GM23338 (cell line): ENCODE results near the gene WDR41. TPM values are rescaled to one million over a fixed set of nuclear protein-coding genes. Genes with fewer than 3 reads are reported as not detected.

Experiments
- ATAC-seq: fragments of 200-7000 bp; cut with Tn5 transposase; 3 replicates; pipeline ENCODE4 v1.9.1; 2020
- DNase-seq: peaks from one replicate; pipeline ENCODE4 v3.0.0-alpha.2; 2015; ENCODE audit warnings: low spot score
- H2AFZ ChIP-seq: fragments of 200-600 bp; sonication (generic); 2 replicates; pipeline ENCODE4 v1.8.0; 2016; ENCODE audit warnings: antibody characterized with exemption, mild to moderate bottlenecking, moderate library complexity
- H3F3A ChIP-seq: fragments of 200-600 bp; sonication (generic); replicated peaks from 2 replicates; pipeline ENCODE4 v1.8.0; 2017; ENCODE audit warnings: antibody characterized with exemption, mixed run types, low read depth
- H3K27ac ChIP-seq: fragments of 200-600 bp; sonication (generic); 2 replicates; pipeline ENCODE4 v1.6.1; 2016; ENCODE audit warnings: low read depth
- H3K27me3 ChIP-seq: fragments of 200-600 bp; sonication (generic); 2 replicates; pipeline ENCODE4 v1.8.0; 2016; ENCODE audit warnings: mild to moderate bottlenecking, mixed run types, moderate library complexity; ENCODE audit not compliant: insufficient read depth
- H3K36me3 ChIP-seq: fragments of 200-600 bp; sonication (generic); 2 replicates; pipeline ENCODE4 v1.8.0; 2016; ENCODE audit warnings: mild to moderate bottlenecking; ENCODE audit not compliant: insufficient read depth
- H3K4me1 ChIP-seq: fragments of 200-600 bp; sonication (generic); 2 replicates; pipeline ENCODE4 v1.8.0; 2016; ENCODE audit warnings: mild to moderate bottlenecking, moderate library complexity; ENCODE audit not compliant: insufficient read depth
- H3K4me2 ChIP-seq: fragments of 200-600 bp; sonication (generic); 2 replicates; pipeline ENCODE4 v1.7.1; 2017; ENCODE audit warnings: mixed run types
- H3K4me3 ChIP-seq: fragments of 200-600 bp; sonication (generic); 2 replicates; pipeline ENCODE4 v1.6.1; 2016; ENCODE audit warnings: mixed run types
- H3K79me2 ChIP-seq: fragments of 200-600 bp; sonication (generic); replicated peaks from 2 replicates; pipeline ENCODE4 v1.8.0; 2017; ENCODE audit warnings: mild to moderate bottlenecking; ENCODE audit not compliant: insufficient read depth
- H3K9me2 ChIP-seq: fragments of 200-600 bp; sonication (generic); 2 replicates; pipeline ENCODE4 v1.8.0; 2017; ENCODE audit not compliant: insufficient read depth
- H4K20me1 ChIP-seq: fragments of 200-600 bp; sonication (generic); replicated peaks from 2 replicates; pipeline ENCODE4 v1.8.0; 2017; ENCODE audit warnings: mild to moderate bottlenecking; ENCODE audit not compliant: insufficient read depth
- H3K27ac Mint-ChIP-seq: 2 replicates; pipeline ENCODE4 v1.8.0; 2020; ENCODE audit warnings: inconsistent platforms, mild to moderate bottlenecking, moderate library complexity, mixed read lengths
- H3K27me3 Mint-ChIP-seq: 3 replicates; pipeline ENCODE4 v1.8.0; 2022; ENCODE audit warnings: low read depth, mild to moderate bottlenecking, moderate library complexity, mixed read lengths, inconsistent platforms; ENCODE audit not compliant: insufficient read depth, poor library complexity
- H3K36me3 Mint-ChIP-seq: 3 replicates; pipeline ENCODE4 v1.8.0; 2021; ENCODE audit warnings: low read depth, mild to moderate bottlenecking, inconsistent platforms, moderate library complexity, mixed read lengths
- H3K4me1 Mint-ChIP-seq: 3 replicates; pipeline ENCODE4 v1.8.0; 2020; ENCODE audit warnings: mild to moderate bottlenecking, inconsistent platforms, mixed read lengths
- H3K4me3 Mint-ChIP-seq: 3 replicates; pipeline ENCODE4 v1.8.0; 2021; ENCODE audit warnings: moderate library complexity, mild to moderate bottlenecking, inconsistent platforms, mixed read lengths
- H3K9me3 Mint-ChIP-seq: 3 replicates; pipeline ENCODE4 v1.8.0; 2020; ENCODE audit warnings: moderate library complexity, mild to moderate bottlenecking, inconsistent platforms, mixed read lengths
- CREB1 ChIP-seq: fragments of 250-450 bp; sonication (Bioruptor Pico); IDR thresholded peaks from 2 replicates; pipeline ENCODE4 v1.5.0; 2020; ENCODE audit warnings: low read depth, mild to moderate bottlenecking, moderate library complexity
- CTCF ChIP-seq, 2 experiments: fragments of 200-600 bp in 1 of 2; sonication (generic) in 1 of 2; conservative IDR thresholded peaks; 2 replicates each; pipeline versions ENCODE4 v1.5.1 to v1.6.1; 2016 to 2017; ENCODE audit warnings: antibody characterized with exemption in 2 of 2, low read depth in 2 of 2, mild to moderate bottlenecking in 2 of 2, moderate library complexity in 1 of 2
- EZH2 ChIP-seq: fragments of 200-600 bp; sonication (generic); IDR thresholded peaks from one replicate; pipeline ENCODE4 v1.8.0; 2017; ENCODE audit warnings: antibody characterized with exemption, mild to moderate bottlenecking, low read depth; ENCODE audit not compliant: unreplicated experiment
- JUNB ChIP-seq: IDR thresholded peaks from one replicate; pipeline ENCODE4 v1.6.1; 2016; ENCODE audit warnings: antibody characterized with exemption; ENCODE audit not compliant: unreplicated experiment
- NANOG ChIP-seq: IDR thresholded peaks from 2 replicates; pipeline ENCODE4 v1.6.1; 2016; ENCODE audit warnings: antibody characterized with exemption, borderline replicate concordance
- STAT1 ChIP-seq: IDR thresholded peaks from one replicate; pipeline ENCODE4 v1.6.1; 2016; ENCODE audit warnings: antibody characterized with exemption; ENCODE audit not compliant: unreplicated experiment
- ZNF114 ChIP-seq: fragments of 250-450 bp; sonication (Bioruptor Pico); IDR thresholded peaks from 2 replicates; pipeline ENCODE4 v1.5.0; 2020; ENCODE audit warnings: mild to moderate bottlenecking, moderate library complexity
- polyA plus RNA-seq: library from polyadenylated mRNA; unstranded; fragments of >200 nt; fragmentation: Nextera tagmentation; extraction: Ambion mirVana; gene quantifications from 2 replicates; pipeline ENCODE4 v1.2.1, GENCODE V29; 2016
- total RNA-seq: library from RNA; depleted of rRNA; stranded (reverse); fragments of >200 nt; shearing (Covaris generic); gene quantifications from 2 replicates; pipeline ENCODE4 v1.2.3, GENCODE V29; 2014
- TF ChIP-seq, protein P1 (sequence below): IDR thresholded peaks from 2 replicates; pipeline ENCODE4 v1.6.1; 2016; ENCODE audit warnings: antibody characterized with exemption

Gene WDR41
- total and polyA plus RNA-seq, 2 experiments from 2014 or later = 19.1 to 40.4 TPM

DNA sequence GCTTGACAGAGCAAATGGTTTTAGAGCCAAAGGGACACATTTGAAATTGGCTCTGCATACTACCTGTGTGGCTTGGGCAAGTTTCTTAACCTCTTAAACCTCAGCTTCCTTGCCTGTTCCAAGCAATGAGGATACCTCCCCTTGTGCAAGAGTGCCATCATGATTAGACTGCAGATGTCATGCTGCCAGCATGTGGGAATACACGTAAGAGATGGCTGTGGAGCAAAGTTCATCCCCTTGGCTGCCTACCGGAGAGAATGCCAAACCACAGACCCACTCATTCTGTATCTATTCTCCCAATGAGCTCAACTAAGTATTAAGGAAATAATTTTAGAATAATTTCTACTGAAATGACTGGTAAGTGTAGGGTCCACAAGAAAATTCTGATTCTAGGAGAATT lies 101.3 kb downstream of the WDR41 start (continued):
- TF ChIP-seq JUNB = no peak
- TF ChIP-seq EZH2 = no peak
- TF ChIP-seq ZNF114 (CRISPR knock-in tag) = no peak
- no peak for TF ChIP-seq NANOG
- TF ChIP-seq CTCF (conservative IDR thresholded peaks at IDR 0.05; ENCODE audit: low read depth in 2 of 2) = no peak

- TF ChIP-seq ZNF114 (CRISPR knock-in tag) (no peak), STAT1 (no peak)
- TF ChIP-seq, protein P1, sequence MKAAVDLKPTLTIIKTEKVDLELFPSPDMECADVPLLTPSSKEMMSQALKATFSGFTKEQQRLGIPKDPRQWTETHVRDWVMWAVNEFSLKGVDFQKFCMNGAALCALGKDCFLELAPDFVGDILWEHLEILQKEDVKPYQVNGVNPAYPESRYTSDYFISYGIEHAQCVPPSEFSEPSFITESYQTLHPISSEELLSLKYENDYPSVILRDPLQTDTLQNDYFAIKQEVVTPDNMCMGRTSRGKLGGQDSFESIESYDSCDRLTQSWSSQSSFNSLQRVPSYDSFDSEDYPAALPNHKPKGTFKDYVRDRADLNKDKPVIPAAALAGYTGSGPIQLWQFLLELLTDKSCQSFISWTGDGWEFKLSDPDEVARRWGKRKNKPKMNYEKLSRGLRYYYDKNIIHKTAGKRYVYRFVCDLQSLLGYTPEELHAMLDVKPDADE = no peak
- Histone ChIP-seq H3K79me2 (no peaks in the 10 kb centered on the region), H4K20me1 (no peaks in the 10 kb centered on the region), H3K4me2 (no peak overlapping the region), H3K27ac (no peak overlapping the region), H3F3A (no peaks in the 10 kb centered on the region), H2AFZ (no peak overlapping the region), H3K4me3 (no peak overlapping the region), H3K36me3 (no peaks in the 10 kb centered on the region), H3K9me2 (0 out of 2 replicates have a peak, but pooled peaks cover 6% of the 10 kb centered on the region), H3K27me3 (no peaks in the 10 kb centered on the region), H3K4me1 (no peaks in the 10 kb centered on the region)
- Mint-ChIP-seq H3K27ac (no peak overlapping the region), H3K4me3 (no peak overlapping the region), H3K4me1 (no peaks in the 10 kb centered on the region), H3K36me3 (peaks cover 3% of the 10 kb centered on the region; the same call in 2 of the 3 replicates), H3K27me3 (peaks cover 4% of the 10 kb centered on the region), H3K9me3 (no peaks in the 10 kb centered on the region; the same call in 2 of the 3 replicates)
- ATAC-seq (no peak), DNase-seq (no peak)
These were observed 101.9 kb downstream of the WDR41 start for GRCh38 chr5:77390221-77390620.

GRCh38 chr5:77389746-77390145 lies 102.4 kb downstream of the WDR41 start:
- DNase-seq = no peak
- ATAC-seq = no peak
- no peak overlapping the region for H3K4me3 Mint-ChIP-seq
- no peaks in the 10 kb centered on the region for H3K27me3 ChIP-seq
- 0 out of 2 replicates have a peak, but pooled peaks cover 6% of the 10 kb centered on the region for H3K9me2 ChIP-seq
- H3K9me3 Mint-ChIP-seq = no peaks in the 10 kb centered on the region; the same call in 2 of the 3 replicates
- no peaks in the 10 kb centered on the region for H4K20me1 ChIP-seq
- H3K27ac ChIP-seq = no peak overlapping the region
- H3K4me1 ChIP-seq = no peaks in the 10 kb centered on the region
- no peaks in the 10 kb centered on the region for H3F3A ChIP-seq
- no peak overlapping the region for H3K27ac Mint-ChIP-seq
- H3K4me3 ChIP-seq = no peak overlapping the region
- H2AFZ ChIP-seq = no peak overlapping the region
- no peak overlapping the region for H3K4me2 ChIP-seq
- no peaks in the 10 kb centered on the region for H3K79me2 ChIP-seq
- no peaks in the 10 kb centered on the region for H3K36me3 ChIP-seq
- peaks cover 4% of the 10 kb centered on the region for H3K27me3 Mint-ChIP-seq
- peaks cover 3% of the 10 kb centered on the region; the same call in 2 of the 3 replicates for H3K36me3 Mint-ChIP-seq
- no peaks in the 10 kb centered on the region for H3K4me1 Mint-ChIP-seq
- TF ChIP-seq STAT1 (no peak), JUNB (no peak), CTCF (conservative IDR thresholded peaks at IDR 0.05; ENCODE audit: low read depth in 2 of 2) (no peak), NANOG (no peak), CREB1 (CRISPR knock-in tag) (no peak)
- TF ChIP-seq, protein P1 = no peak
